GM18505 (cell line): ENCODE data around the gene DOCK2.

Source experiments
- ATAC-seq: cut with Tn5 transposase; IDR thresholded peaks from one replicate; pipeline ENCODE4 v1.9.1; 2021; ENCODE audit not compliant: unreplicated experiment
- POLR2A ChIP-seq: IDR thresholded peaks from 4 replicates; pipeline ENCODE4 v1.6.1; 2011; ENCODE audit warnings: borderline replicate concordance; ENCODE audit not compliant: insufficient read depth, insufficient read length; ENCODE audit errors: extremely low read depth

DOCK2 gene

DNA sequence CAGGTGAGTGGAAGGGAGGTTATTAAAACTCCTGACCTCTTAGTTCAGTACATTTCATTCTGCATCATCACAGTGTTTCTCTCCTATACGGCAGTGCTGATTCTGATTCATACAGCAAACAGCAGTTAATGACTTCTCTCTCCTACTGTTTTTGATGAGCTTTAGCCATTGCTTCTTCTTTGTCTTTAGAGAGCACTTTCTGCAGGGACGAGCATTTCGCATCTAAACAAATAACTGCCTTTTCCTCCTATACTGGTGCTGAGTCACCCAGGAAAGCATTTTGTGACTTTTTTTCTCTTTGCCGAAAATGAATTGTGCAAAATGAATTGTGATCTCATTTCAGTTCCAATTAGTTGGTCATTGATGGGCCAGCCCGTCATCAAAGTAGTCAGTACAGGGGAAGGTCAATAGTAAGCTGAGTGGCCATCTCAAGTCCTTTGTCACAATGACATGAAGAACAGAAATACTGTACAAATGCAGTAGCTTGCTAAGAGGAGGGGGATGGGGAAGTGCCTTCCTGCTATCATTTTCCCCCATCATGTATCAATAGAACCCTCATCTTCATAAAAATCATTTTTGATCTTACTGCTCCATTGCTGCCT lies 244.7 kb downstream of the DOCK2 start:
- no peak for ATAC-seq
- no peak for TF ChIP-seq POLR2A

DNA sequence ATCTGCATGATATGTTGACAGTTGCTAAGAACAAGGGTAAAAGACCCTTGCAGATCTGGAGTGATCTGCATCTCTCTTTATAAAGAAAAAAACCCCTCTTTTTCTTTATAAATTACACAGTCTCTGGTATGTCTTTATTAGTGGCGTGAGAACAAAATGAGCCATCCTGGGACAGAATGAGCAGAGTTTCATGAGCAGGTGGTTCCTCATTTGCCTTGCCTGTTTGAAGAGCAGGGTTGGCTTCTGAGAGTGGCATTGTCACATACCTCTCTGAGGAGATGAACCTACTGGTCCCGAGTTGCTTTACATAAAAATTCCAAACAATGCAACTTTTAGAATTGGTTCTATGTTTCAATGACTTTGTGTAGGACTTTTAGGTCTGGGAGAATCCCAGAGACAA lies 249.0 kb downstream of the DOCK2 start:
- no peak for TF ChIP-seq POLR2A
- ATAC-seq, result no peak

DNA sequence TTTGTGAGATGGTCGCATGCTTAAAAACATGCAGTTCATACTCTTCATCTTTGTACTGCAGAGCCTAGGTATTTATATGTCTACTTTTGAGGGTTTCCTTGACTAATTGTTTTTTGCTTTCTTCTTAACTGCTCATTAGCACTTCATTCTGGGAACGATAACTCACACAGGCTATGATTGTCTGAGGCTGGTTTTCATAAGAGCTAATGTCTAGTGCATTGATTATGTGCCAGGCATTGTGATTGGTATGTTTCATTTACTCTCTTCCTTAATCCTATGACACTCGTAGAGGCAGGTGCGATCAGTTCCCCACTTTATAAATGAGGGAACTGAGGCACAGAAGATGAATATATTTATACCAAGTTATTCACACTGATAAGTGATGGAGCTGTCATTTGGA lies 249.6 kb downstream of the DOCK2 start:
- no peak for TF ChIP-seq POLR2A
- ATAC-seq, result no peak

DNA sequence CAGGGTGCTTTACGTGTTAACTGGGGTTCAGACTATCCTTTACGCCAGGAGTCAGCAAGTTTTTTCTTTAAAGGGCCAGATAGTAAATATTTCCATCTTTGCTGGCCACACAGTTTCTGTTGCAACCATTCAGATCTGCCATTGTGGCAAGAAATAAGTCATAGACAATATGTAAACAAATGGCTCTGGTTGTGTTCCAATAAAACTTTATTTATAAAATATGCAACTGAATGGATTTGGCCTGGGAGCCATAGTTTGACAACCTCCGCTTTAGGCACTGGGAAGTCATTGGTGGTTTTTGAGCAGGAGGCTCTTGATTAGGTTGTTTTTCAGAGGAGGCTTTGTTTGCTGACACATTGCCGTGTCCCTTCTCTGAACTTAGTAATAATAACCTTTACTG lies 252.5 kb downstream of the DOCK2 start:
- no peak for TF ChIP-seq POLR2A
- no peak for ATAC-seq

DNA sequence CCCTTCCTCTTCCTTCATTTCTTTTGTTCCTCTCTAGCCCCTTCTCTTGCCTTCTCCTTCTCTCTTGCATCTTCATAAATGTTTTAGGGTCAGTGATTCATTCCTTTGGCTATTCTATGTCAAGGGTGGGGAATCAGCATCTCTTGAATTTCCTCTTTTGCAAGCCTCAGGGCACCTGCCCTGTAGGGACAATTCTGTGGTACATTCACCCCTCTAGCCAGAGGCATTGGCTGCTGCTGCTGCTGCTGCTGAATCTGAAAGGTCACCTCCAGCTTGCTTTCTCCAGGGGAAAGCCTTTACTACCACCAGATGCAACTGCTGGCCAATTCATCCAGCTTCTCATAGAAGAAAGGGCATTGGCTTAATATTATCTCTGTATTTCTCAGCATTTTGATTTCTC lies 255.9 kb downstream of the DOCK2 start:
- TF ChIP-seq POLR2A, result no peak
- ATAC-seq, result no peak

DNA sequence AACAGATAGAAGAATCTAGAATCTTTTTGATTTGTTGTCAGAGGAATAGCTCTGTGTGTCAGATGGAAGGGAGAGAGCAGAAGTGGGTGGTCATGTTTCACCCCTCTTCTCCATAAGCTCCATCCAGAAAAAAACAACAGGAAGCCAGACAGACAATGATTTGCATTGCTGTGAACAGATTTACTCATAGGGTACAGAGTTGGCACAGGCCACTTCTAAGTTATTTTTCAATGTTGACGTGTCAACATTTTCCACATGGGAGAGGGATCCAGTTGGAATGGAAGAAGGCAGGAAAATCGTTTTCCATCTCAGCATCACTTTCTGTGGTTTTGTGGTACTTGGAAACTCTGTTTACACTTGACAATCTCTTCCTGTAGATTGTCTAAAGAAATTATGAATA lies 256.5 kb downstream of the DOCK2 start:
- ATAC-seq, result no peak
- TF ChIP-seq POLR2A, result no peak

DNA sequence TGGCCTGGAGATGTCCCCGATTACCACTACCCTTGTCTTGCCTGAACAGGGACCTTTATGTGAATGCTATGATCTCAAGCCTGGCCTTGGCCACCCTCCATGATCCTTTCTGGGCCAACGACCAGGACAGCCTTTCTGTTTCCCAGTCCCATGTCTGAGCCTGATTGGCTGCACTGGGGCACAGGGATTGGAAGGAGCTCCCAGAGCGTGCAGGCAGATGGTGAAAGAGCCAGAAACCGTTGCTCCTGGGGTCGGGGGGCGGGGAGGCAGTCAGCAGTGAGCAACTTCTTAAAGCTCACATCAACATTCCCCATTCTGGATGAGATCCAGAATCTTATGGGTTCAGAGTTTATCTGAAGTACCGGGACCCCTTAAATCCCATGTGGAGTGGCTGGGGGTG lies 258.9 kb downstream of the DOCK2 start:
- no peak for ATAC-seq
- TF ChIP-seq POLR2A, result no peak

DNA sequence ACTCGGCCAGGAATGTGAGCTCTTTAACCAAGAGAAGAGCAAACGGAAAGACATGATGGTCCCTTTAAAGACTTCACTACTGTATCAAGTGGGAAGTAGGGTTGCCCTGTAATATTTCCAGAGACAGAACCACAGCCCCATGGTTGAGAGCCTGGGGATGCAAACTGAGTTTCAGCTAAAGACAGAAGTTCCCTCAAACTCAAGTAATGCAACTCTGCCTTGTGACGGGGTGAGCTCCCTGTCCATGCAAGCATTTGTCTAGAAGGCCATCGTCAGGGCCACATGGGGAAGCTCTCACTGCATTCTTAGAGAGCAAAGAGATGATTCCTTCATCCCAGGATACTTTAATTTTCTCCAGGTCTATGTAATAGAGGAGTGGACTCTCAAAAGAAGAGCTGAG lies 260.4 kb downstream of the DOCK2 start:
- no peak for ATAC-seq
- no peak for TF ChIP-seq POLR2A

DNA sequence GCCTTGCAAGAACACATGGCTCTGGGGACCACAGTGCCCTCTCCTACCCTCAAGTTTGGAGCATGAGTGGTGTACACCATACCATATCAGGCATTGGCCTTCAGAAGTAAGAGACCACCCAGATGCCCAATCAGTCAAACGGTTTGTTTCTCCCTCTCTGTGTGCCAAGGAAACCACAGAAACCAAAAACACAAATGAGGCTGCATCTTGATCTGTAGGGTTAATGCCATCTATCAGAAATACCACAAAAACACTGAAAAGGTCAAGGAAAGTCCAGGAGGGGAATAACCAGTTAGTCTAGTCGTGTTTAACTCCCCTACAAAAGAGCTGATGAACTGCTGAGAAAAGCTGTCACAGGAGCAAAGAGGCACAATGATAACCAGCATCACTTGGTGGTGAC lies 264.8 kb downstream of the DOCK2 start:
- no peak for ATAC-seq
- no peak for TF ChIP-seq POLR2A

DNA sequence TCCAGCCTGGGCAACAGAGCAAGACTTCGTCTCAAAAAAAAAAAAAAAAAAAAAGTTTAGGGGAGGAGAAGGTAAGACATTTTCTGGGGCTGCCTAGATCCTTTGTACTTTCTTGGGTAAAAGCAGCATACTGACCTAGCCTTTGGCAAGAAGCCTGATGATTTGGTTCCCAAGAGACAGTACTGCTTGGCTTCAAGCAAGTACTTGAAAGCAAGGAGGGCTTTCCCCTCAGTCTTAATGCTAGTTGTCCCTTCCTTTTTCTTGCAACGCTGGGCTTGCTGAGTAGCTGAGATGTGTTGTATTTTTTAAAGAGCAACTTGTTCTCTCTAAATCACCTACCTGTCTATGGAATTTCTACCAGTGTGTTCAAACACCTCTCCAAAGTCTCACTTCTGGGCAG lies 267.0 kb downstream of the DOCK2 start:
- no peak for ATAC-seq

DNA sequence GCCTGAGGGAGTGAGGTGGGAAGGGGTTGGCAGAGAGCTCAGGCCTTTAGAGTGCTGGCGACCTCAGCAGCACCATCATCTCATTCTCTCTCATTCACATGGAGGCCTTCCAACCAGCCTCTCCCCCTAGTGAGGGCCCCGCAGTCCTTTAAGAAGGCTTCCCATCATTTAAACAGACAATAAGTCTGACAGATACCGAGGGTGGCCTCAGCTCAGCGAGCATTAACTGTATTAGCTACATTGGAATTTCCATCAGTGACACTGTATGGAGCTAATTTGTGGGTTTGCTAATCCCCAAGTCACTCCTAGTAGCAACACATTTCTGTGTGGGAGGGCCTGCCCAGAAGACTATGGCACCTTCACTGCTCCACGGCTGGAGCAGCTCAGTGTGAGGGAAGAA lies 267.4 kb downstream of the DOCK2 start:
- ATAC-seq, result no peak

More for the DNA sequence above, 267.0 kb downstream of the DOCK2 start:
- no peak for TF ChIP-seq POLR2A

DNA sequence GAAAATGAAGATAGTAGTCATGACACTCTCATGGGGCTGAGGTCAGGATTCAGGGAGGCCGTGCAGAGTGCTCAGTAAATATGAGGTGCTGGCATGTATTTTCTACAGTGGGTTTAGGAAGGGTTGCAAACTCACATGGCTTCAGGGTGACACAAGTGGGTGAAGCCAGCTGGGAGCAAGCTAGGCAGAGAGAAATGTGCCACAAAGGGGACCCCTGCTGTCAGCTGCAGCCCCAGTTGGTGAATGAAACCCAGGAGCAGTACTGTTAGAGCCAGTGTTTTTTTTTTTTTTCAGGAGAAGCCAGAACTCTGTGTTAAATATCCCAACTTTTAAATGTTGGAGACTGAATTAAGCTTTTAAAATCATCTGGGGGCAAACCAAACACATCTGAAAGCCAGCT lies 267.9 kb downstream of the DOCK2 start:
- no peak for TF ChIP-seq POLR2A
- ATAC-seq, result no peak

More for the DNA sequence above, 267.4 kb downstream of the DOCK2 start:
- no peak for TF ChIP-seq POLR2A

DNA sequence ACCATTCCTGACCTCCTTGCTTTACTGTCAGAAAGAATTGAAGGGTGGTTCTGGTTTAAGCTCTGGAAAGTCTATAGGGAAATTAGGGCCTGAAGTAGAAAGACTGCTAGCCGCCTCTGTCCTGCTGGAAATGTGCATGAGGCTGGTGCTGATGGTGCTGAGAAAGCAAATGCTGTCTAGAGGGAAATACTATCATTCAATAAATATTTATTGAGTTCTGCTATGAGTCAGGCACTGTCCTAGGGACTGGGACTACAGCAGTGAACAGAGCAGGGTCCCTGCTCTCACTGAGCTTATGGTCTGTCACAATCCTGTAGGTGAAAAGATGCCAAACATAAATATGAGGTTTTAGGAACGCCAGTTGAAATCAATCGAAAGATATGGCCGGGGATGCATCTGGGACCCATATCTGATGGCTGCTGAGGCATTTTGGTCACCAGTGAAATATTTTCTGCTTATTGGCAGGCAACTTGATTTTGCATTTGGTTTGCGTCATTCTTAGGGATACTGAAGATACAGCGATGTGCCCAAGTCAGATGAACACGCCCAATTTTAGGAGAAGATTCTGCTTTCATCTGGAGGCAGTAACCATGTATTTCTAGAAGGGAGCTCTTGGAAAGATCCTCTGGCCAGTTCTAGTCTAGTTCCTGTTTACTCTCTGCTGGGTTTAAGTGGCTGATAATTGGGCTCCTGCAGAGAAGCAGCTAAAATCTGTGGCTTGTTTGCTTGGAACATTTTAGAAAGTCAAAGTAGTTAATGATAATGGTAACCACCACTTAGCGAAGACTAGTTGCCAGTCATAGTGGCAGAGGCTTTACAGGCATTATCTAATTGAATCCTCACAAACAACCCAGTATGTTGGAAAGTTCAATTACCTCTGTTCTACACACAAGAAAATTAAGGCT lies 269.9 kb downstream of the DOCK2 start:
- no peak for TF ChIP-seq POLR2A
- no peak for ATAC-seq

DNA sequence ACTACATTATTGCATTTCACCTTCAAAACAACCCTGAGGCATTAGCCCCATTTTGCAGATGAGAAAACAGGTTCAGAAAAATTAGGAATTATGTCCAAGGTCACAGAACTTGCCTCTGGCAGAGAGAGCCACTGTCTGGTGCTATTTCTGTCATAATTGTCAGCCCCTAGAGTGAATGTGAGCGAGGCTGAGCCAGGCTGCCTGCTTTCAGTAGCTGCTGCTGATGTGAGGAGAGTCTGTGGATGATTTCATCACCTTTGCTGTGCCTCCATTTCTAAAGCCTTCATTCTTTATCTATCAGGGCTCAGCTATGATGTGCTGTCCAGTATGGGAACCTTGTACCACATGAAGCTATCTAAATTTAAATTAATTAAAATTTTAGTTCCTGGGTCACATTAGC lies 271.8 kb downstream of the DOCK2 start:
- no peak for TF ChIP-seq POLR2A
- ATAC-seq, result no peak
